PC-3 (cell line): ENCODE data around the gene GPRIN3. TPM values are rescaled to one million over a fixed set of nuclear protein-coding genes. Genes with fewer than 3 reads are reported as not detected.
A peak's percentile ranks its signal among the peaks of the same experiment; 100 is the strongest.

Experiments used
- ATAC-seq: fragments of 200-7000 bp; cut with Tn5 transposase; 2 replicates; pipeline ENCODE4 v1.9.1; 2020; ENCODE audit warnings: mild to moderate bottlenecking, moderate library complexity
- Bru-seq: library from RNA; stranded (reverse); fragments of 400-500 nt; gene quantifications from one replicate; lab custom pipeline; 2021; lab: Mats Ljungman, UMichigan
- BruChase-seq, 2 experiments: library from RNA; stranded (reverse); fragments of 400-500 nt; gene quantifications; one replicate each; lab custom pipeline; 2021; lab: Mats Ljungman, UMichigan
- BruUV-seq: library from RNA; stranded (reverse); fragments of 400-500 nt; replicated peaks from 2 replicates; lab custom pipeline; 2021; lab: Mats Ljungman, UMichigan
- CTCF ChIA-PET: fragments of 300-600 bp; sonication (Branson Sonifier 250); formaldehyde crosslinking; loops from one replicate; lab custom pipeline; 2022; ENCODE audit warnings: antibody characterized with exemption; lab: Charles Lee
- POLR2A ChIA-PET: fragments of 300-600 bp; sonication (Branson Sonifier 250); formaldehyde crosslinking; loops from one replicate; lab custom pipeline; 2022; ENCODE audit warnings: antibody characterized with exemption; ENCODE audit not compliant: unreplicated experiment; lab: Charles Lee
- DNase-seq: peaks from one replicate; pipeline ENCODE4 v3.0.0-alpha.2; 2015
- H2AFZ ChIP-seq: fragments of 300-600 bp; sonication (generic); 2 replicates; pipeline ENCODE4 v1.6.0; 2016; ENCODE audit warnings: antibody characterized with exemption, low read length
- H3F3A ChIP-seq: fragments of 300-600 bp; sonication (generic); one replicate; pipeline ENCODE4 v1.6.0; 2017; ENCODE audit warnings: antibody characterized with exemption, low read length, control low read depth, mild to moderate bottlenecking; ENCODE audit not compliant: unreplicated experiment
- H3K27ac ChIP-seq: fragments of 300-600 bp; sonication (generic); 2 replicates; pipeline ENCODE4 v1.5.1; 2016; ENCODE audit warnings: mild to moderate bottlenecking, low read length
- H3K27me3 ChIP-seq: fragments of 300-600 bp; sonication (generic); 2 replicates; pipeline ENCODE4 v1.6.1; 2016; ENCODE audit warnings: low read length, mixed read lengths
- H3K36me3 ChIP-seq: fragments of 300-600 bp; sonication (generic); 2 replicates; pipeline ENCODE4 v1.6.1; 2016; ENCODE audit warnings: low read depth, mixed run types, low read length, mixed read lengths
- H3K4me1 ChIP-seq: fragments of 300-600 bp; sonication (generic); 2 replicates; pipeline ENCODE4 v1.5.1; 2016; ENCODE audit warnings: low read length; ENCODE audit not compliant: insufficient read depth
- H3K4me2 ChIP-seq: fragments of 300-600 bp; sonication (generic); 2 replicates; pipeline ENCODE4 v1.6.0; 2016; ENCODE audit warnings: low read length
- H3K4me3 ChIP-seq: fragments of 300-600 bp; sonication (generic); 2 replicates; pipeline ENCODE4 v1.5.1; 2016; ENCODE audit warnings: mild to moderate bottlenecking, low read length, mixed read lengths
- H3K79me2 ChIP-seq: fragments of 300-600 bp; sonication (generic); 2 replicates; pipeline ENCODE4 v1.6.1; 2017; ENCODE audit warnings: low read length, mixed read lengths
- H3K9ac ChIP-seq: fragments of 300-600 bp; sonication (generic); 2 replicates; pipeline ENCODE4 v1.6.0; 2016; ENCODE audit warnings: mild to moderate bottlenecking, low read length
- H3K9me2 ChIP-seq: fragments of 300-600 bp; sonication (generic); replicated peaks from 2 replicates; pipeline ENCODE4 v1.6.1; 2016; ENCODE audit warnings: mixed run types, low read length, mixed read lengths
- H3K9me3 ChIP-seq: fragments of 300-600 bp; sonication (generic); 2 replicates; pipeline ENCODE4 v1.6.1; 2016; ENCODE audit warnings: low read length, mixed read lengths
- H4K20me1 ChIP-seq: fragments of 300-600 bp; sonication (generic); 2 replicates; pipeline ENCODE4 v1.6.1; 2016; ENCODE audit warnings: low read length, mixed read lengths
- CTCF ChIP-seq: fragments of 300-600 bp; sonication (generic); conservative IDR thresholded peaks from 2 replicates; pipeline ENCODE4 v1.5.1; 2017; ENCODE audit warnings: antibody characterized with exemption, low read depth, mild to moderate bottlenecking, low read length
- EZH2 ChIP-seq: fragments of 300-600 bp; sonication (generic); IDR thresholded peaks from one replicate; pipeline ENCODE4 v1.6.1; 2017; ENCODE audit warnings: antibody characterized with exemption, mild to moderate bottlenecking, low read length; ENCODE audit not compliant: unreplicated experiment
- EZH2phosphoT487 ChIP-seq: fragments of 300-600 bp; sonication (generic); IDR thresholded peaks from 2 replicates; pipeline ENCODE4 v1.6.1; 2018; ENCODE audit warnings: mild to moderate bottlenecking, antibody characterized with exemption, low read length, borderline replicate concordance
- intact Hi-C: fragments of 100-400 bp; cut with micrococcal nuclease; formaldehyde crosslinking; loops from 2 replicates; pipeline ENCODE4 v1.9.0; 2023
- long read RNA-seq: library from polyadenylated mRNA; unstranded; transcript quantifications from one replicate; pipeline ENCODE4 v2.0.0, GENCODE V29; 2021; ENCODE audit not compliant: unreplicated experiment
- total RNA-seq: library from RNA; depleted of rRNA; stranded (reverse); fragments of >200 nt; gene quantifications from 2 replicates; pipeline ENCODE4 v1.2.3, GENCODE V29; 2014; rRNA removed

GPRIN3 gene
- not detected in 2 replicates for total RNA-seq
- Bru-seq, nascent RNA, result percentile 2 among the genes with signal in this experiment
- BruChase-seq, experiment 1, labeled RNA remaining after a 6-hour chase, result percentile 2 among the genes with signal in this experiment
- not detected for BruChase-seq, experiment 2, labeled RNA remaining after a 2-hour chase
- long read RNA-seq, result 0 reads

GRCh38 chr4:89307446-89308160 lies at the start of gene GPRIN3:
TSS of gene GPRIN3 (minus strand) at chr4:89307800. CDS start at chr4:89250110, 57,690 bp downstream.
- no peaks in the 10 kb centered on the region for H3K9me2 ChIP-seq
- H2AFZ ChIP-seq, result no peak within 1 kb of the TSS
- no peaks in the 10 kb centered on the region for H3K9me3 ChIP-seq
- H3K27me3 ChIP-seq, result peaks cover 59% of the 10 kb centered on the region
- peak within 1 kb of the TSS; percentile 32 for H3K4me3 ChIP-seq
- DNase-seq (no peak), ATAC-seq (peak; percentile 54)
- H3K4me2 ChIP-seq, result peak within 1 kb of the TSS; percentile 54
- no peaks in the 10 kb centered on the region for H3K36me3 ChIP-seq
- H3K4me1 ChIP-seq, result no peaks in the 10 kb centered on the region
- H3K79me2 ChIP-seq, result no peaks in the 10 kb centered on the region
- ChIA-PET CTCF (no interaction called here), POLR2A (no interaction called here)
- TF ChIP-seq EZH2phosphoT487 (peak; percentile 57; the same call in 1 of the 2 replicates), EZH2 (peak; percentile 54), CTCF (no peak)
- no TSS peak for BruUV-seq
- no peaks in the 10 kb centered on the region for H3F3A ChIP-seq
- no peak within 1 kb of the TSS for H3K27ac ChIP-seq
- H3K9ac ChIP-seq, result no peak within 1 kb of the TSS
- H4K20me1 ChIP-seq, result no peaks in the 10 kb centered on the region
- intact Hi-C loops, result no loop called here

- CTCF ChIA-PET, result no interaction called here
- no peak for ATAC-seq
- BruUV-seq, result no TSS peak
Measured at GRCh38 chr4:89357340-89357739, 49.7 kb upstream of the GPRIN3 start.

More at GRCh38 chr4:89357340-89357739, 49.7 kb upstream of the GPRIN3 start:
- H3K4me1 ChIP-seq, result no peaks in the 10 kb centered on the region
- no peak for DNase-seq
- intact Hi-C loops, result no loop called here
- no peak for TF ChIP-seq EZH2
- no peak for TF ChIP-seq EZH2phosphoT487
- no peak for TF ChIP-seq CTCF
- no peaks in the 10 kb centered on the region for H3K79me2 ChIP-seq
- no peaks in the 10 kb centered on the region for H3K9me3 ChIP-seq
- no peak overlapping the region for H3K4me3 ChIP-seq
- POLR2A ChIA-PET, result no interaction called here
- no peaks in the 10 kb centered on the region for H3K9me2 ChIP-seq
- H3K27me3 ChIP-seq, result peaks cover 54% of the 10 kb centered on the region
- no peak overlapping the region for H3K4me2 ChIP-seq
- no peak overlapping the region for H2AFZ ChIP-seq
- H3K27ac ChIP-seq, result no peak overlapping the region
- no peaks in the 10 kb centered on the region for H3K36me3 ChIP-seq
- no peaks in the 10 kb centered on the region for H4K20me1 ChIP-seq
- no peaks in the 10 kb centered on the region for H3F3A ChIP-seq
- no peak overlapping the region for H3K9ac ChIP-seq
